HL-60 (cell line): Measurements from ENCODE around the gene NCS1.

ENCODE experiments used
- DNase-seq, 2 experiments: peaks; one replicate each; pipeline ENCODE4 v3.0.0-alpha.2; 2010 to 2020; ENCODE audit warnings: low read depth in 1 of 2, low spot score in 1 of 2
- H3K27ac ChIP-seq: fragments of 250-450 bp; sonication (Bioruptor Pico); replicated peaks from 2 replicates; pipeline ENCODE4 v1.5.1; 2020; ENCODE audit warnings: mild to moderate bottlenecking, moderate library complexity
- H3K27me3 ChIP-seq: fragments of 250-450 bp; sonication (Bioruptor Pico); 2 replicates; pipeline ENCODE4 v1.5.1; 2021; ENCODE audit warnings: mild to moderate bottlenecking, moderate library complexity; ENCODE audit not compliant: insufficient read depth, poor library complexity, severe bottlenecking
- H3K4me3 ChIP-seq: replicated peaks from 2 replicates; pipeline ENCODE4 v1.5.1; 2011; ENCODE audit warnings: mild to moderate bottlenecking, control low read depth, low read length; ENCODE audit not compliant: insufficient read depth
- CTCF ChIP-seq: IDR thresholded peaks from one replicate; pipeline ENCODE4 v1.5.1; 2011; ENCODE audit warnings: low read length, control low read depth, inconsistent platforms; ENCODE audit not compliant: insufficient read depth
- GABPA ChIP-seq: IDR thresholded peaks from 2 replicates; pipeline ENCODE4 v1.6.1; 2012; ENCODE audit warnings: low read depth
- POLR2AphosphoS5 ChIP-seq: IDR thresholded peaks from 2 replicates; pipeline ENCODE4 v1.6.1; 2012; ENCODE audit warnings: low read depth
- REST ChIP-seq: IDR thresholded peaks from 2 replicates; pipeline ENCODE4 v1.6.1; 2012; ENCODE audit warnings: low read depth; ENCODE audit not compliant: insufficient replicate concordance
- SPI1 ChIP-seq: IDR thresholded peaks from 2 replicates; pipeline ENCODE4 v1.6.1; 2012; ENCODE audit warnings: low read depth, mild to moderate bottlenecking, borderline replicate concordance

The NCS1 gene

GRCh38 chr9:130194378-130194932 is 22.3 kb downstream of the NCS1 start:
- no peak overlapping the region for H3K27ac ChIP-seq
- H3K4me3 ChIP-seq: no peak overlapping the region
- H3K27me3 ChIP-seq: no peaks in the 10 kb centered on the region
- no peak for DNase-seq
- TF ChIP-seq REST: no peak
- TF ChIP-seq CTCF: no peak
- TF ChIP-seq GABPA: no peak
- TF ChIP-seq POLR2AphosphoS5: no peak
- no peak for TF ChIP-seq SPI1

GRCh38 chr9:130195638-130196037 is 23.4 kb downstream of the NCS1 start:
- no peak overlapping the region for H3K4me3 ChIP-seq
- TF ChIP-seq GABPA (no peak), CTCF (no peak), POLR2AphosphoS5 (no peak), SPI1 (no peak), REST (no peak)
- H3K27me3 ChIP-seq: no peaks in the 10 kb centered on the region
- no peak for DNase-seq
- no peak overlapping the region for H3K27ac ChIP-seq

GRCh38 chr9:130196643-130197042 is 24.4 kb downstream of the NCS1 start:
- TF ChIP-seq GABPA (no peak), SPI1 (no peak), POLR2AphosphoS5 (no peak), CTCF (no peak), REST (no peak)
- no peak overlapping the region for H3K4me3 ChIP-seq
- no peak for DNase-seq
- H3K27me3 ChIP-seq: no peaks in the 10 kb centered on the region
- H3K27ac ChIP-seq: no peak overlapping the region
